K562 (cell line): ENCODE measurements around the gene STAP1. TPM values are rescaled to one million over a fixed set of nuclear protein-coding genes. Genes with fewer than 3 reads are reported as not detected.

Experiments used
- ATAC-seq: fragments of 200-7000 bp; cut with Tn5 transposase; 3 replicates; pipeline ENCODE4 v1.9.1; 2020; ENCODE audit warnings: moderate library complexity
- BruUV-seq: library from RNA; stranded (reverse); fragments of 400-500 nt; replicated peaks from 2 replicates; lab custom pipeline; 2021; lab: Mats Ljungman, UMichigan
- CTCF ChIA-PET: fragments of 300-600 bp; formaldehyde crosslinking; extraction: SDS; loops from one replicate; lab custom pipeline; 2021; ENCODE audit warnings: low intra/inter-chr PET ratio; lab: Yijun Ruan, JAX
- POLR2A ChIA-PET: fragments of 300-600, 350-650 bp; sonication (Branson Sonifier 250); formaldehyde crosslinking; extraction: SDS; loops from one replicate; lab custom pipeline; 2021; ENCODE audit warnings: antibody characterized with exemption, inconsistent platforms; lab: Yijun Ruan, JAX
- DNase-seq, 4 experiments: peaks; one replicate each; pipeline versions ENCODE4 v3.0.0 to v3.0.0-alpha.2; 2011 to 2018; ENCODE audit warnings: low spot score in 3 of 4, mixed read lengths in 3 of 4; ENCODE audit errors: extremely low read depth in 1 of 4
- FAIRE-seq: peaks from 2 replicates; lab custom pipeline; 2011; peaks lifted over from hg19 to GRCh38; lab: Jason Lieb, UNC
- H2AFZ ChIP-seq: 2 replicates; pipeline ENCODE4 v1.6.0; 2011; ENCODE audit warnings: low read depth, low read length, control low read depth, inconsistent platforms
- H3K27ac ChIP-seq: fragments of 200-600 bp; 3 replicates; pipeline ENCODE4 v1.8.0; 2011; ENCODE audit warnings: low read depth, mild to moderate bottlenecking, control low read depth, inconsistent platforms, low read length, moderate library complexity, mixed read lengths; ENCODE audit errors: extremely low read depth
- H3K27me3 ChIP-seq, 2 experiments: fragments of 300-600 bp in 1 of 2; 2 replicates in 1 of 2; 3 replicates in 1 of 2; pipeline versions ENCODE4 v1.6.0 to v1.8.0; 2011; ENCODE audit warnings: inconsistent platforms in 2 of 2, low read length in 2 of 2, mild to moderate bottlenecking in 1 of 2, mixed read lengths in 1 of 2, moderate library complexity in 1 of 2; ENCODE audit not compliant: control insufficient read depth in 2 of 2, insufficient read depth in 2 of 2
- H3K36me3 ChIP-seq: fragments of 300-600 bp; 3 replicates; pipeline ENCODE4 v1.8.0; 2011; ENCODE audit warnings: mild to moderate bottlenecking, low read length, inconsistent platforms; ENCODE audit not compliant: control insufficient read depth, insufficient read depth
- H3K4me1 ChIP-seq, 2 experiments: fragments of 200-600 bp in 1 of 2; replicated peaks in 1 of 2; 2 replicates in 1 of 2; 3 replicates in 1 of 2; pipeline versions ENCODE4 v1.5.1 to v1.8.0; 2011; ENCODE audit warnings: inconsistent platforms in 2 of 2, low read length in 2 of 2, mild to moderate bottlenecking in 1 of 2, mixed read lengths in 1 of 2, moderate library complexity in 1 of 2; ENCODE audit not compliant: control insufficient read depth in 2 of 2, insufficient read depth in 2 of 2
- H3K4me2 ChIP-seq: 2 replicates; pipeline ENCODE4 v1.6.1; 2011; ENCODE audit warnings: low read length, control low read depth, inconsistent platforms, mixed read lengths; ENCODE audit not compliant: insufficient read depth
- H3K4me3 ChIP-seq: fragments of 200-600 bp; sonication (generic), shearing (Covaris generic); 2 replicates; pipeline ENCODE4 v1.5.1; 2016; ENCODE audit warnings: control low read depth, inconsistent platforms
- H3K79me2 ChIP-seq: fragments of 200-600 bp; 3 replicates; pipeline ENCODE4 v1.8.0; 2011; ENCODE audit warnings: low read length, inconsistent platforms; ENCODE audit not compliant: control insufficient read depth, insufficient read depth
- H3K9ac ChIP-seq, 2 experiments: 2 replicates each; pipeline versions ENCODE4 v1.6.0 to v1.6.1; 2011; ENCODE audit warnings: low read depth in 2 of 2, low read length in 2 of 2, control low read depth in 1 of 2, inconsistent platforms in 1 of 2, mild to moderate bottlenecking in 1 of 2, mixed read lengths in 1 of 2; ENCODE audit not compliant: insufficient read depth in 1 of 2
- H3K9me1 ChIP-seq: one replicate; pipeline ENCODE4 v1.6.0; 2011; ENCODE audit warnings: inconsistent platforms, mild to moderate bottlenecking, low read length, moderate library complexity; ENCODE audit not compliant: control insufficient read depth, insufficient read depth
- H3K9me3 ChIP-seq: replicated peaks from 2 replicates; pipeline ENCODE4 v1.5.1; 2011; ENCODE audit warnings: low read depth, low read length, inconsistent platforms; ENCODE audit not compliant: control insufficient read depth, insufficient read depth
- H4K20me1 ChIP-seq: replicated peaks from 2 replicates; pipeline ENCODE4 v1.6.1; 2011; ENCODE audit warnings: low read length, inconsistent platforms, mixed read lengths; ENCODE audit not compliant: control insufficient read depth, insufficient read depth
- ARHGAP35 ChIP-seq: fragments of 450-650 bp; IDR thresholded peaks from 2 replicates; pipeline ENCODE4 v1.6.1; 2018; ENCODE audit not compliant: partially characterized antibody
- C11orf30 ChIP-seq: fragments of 450-650 bp; IDR thresholded peaks from 2 replicates; pipeline ENCODE4 v1.6.1; 2016; ENCODE audit warnings: low read depth, mild to moderate bottlenecking
- CCNT2 ChIP-seq: IDR thresholded peaks from 2 replicates; pipeline ENCODE4 v1.6.1; 2011; ENCODE audit warnings: borderline replicate concordance, low read depth, mild to moderate bottlenecking, moderate library complexity, mixed read lengths, low read length; ENCODE audit not compliant: insufficient read length; ENCODE audit errors: extremely low read depth
- ETV1 ChIP-seq: fragments of 450-650 bp; conservative IDR thresholded peaks from 2 replicates; pipeline ENCODE4 v1.6.1; 2016; ENCODE audit warnings: missing genetic modification characterization, control low read depth, low read depth, missing compliant biosample characterization
- GTF2F1 ChIP-seq: IDR thresholded peaks from 2 replicates; pipeline ENCODE4 v1.6.1; 2011; ENCODE audit warnings: low read depth, low read length, improper control_type of control experiment
- GTF3C2 ChIP-seq: IDR thresholded peaks from 3 replicates; pipeline ENCODE4 v1.6.1; 2011; ENCODE audit warnings: borderline replicate concordance, mild to moderate bottlenecking, moderate library complexity; ENCODE audit not compliant: insufficient read length; ENCODE audit errors: extremely low read depth
- HEY1 ChIP-seq: fragments of 250-450 bp; sonication (Bioruptor Pico); IDR thresholded peaks from 2 replicates; pipeline ENCODE4 v1.5.0; 2020; ENCODE audit warnings: mild to moderate bottlenecking, moderate library complexity, borderline replicate concordance
- MAX ChIP-seq: sonication (generic); formaldehyde crosslinking; IDR thresholded peaks from 2 replicates; pipeline ENCODE4 v1.9.0; 2022; ENCODE audit warnings: mild to moderate bottlenecking, missing genetic modification reagents
- MYC ChIP-seq, 2 experiments: fragments of 250-450 bp in 1 of 2; sonication (Bioruptor Pico) in 1 of 2; IDR thresholded peaks; 2 replicates each; pipeline versions ENCODE4 v1.5.1 to v1.6.1; 2012 to 2021; ENCODE audit warnings: low read depth in 2 of 2, borderline replicate concordance in 1 of 2, improper control_type of control experiment in 1 of 2, low read length in 1 of 2, mild to moderate bottlenecking in 1 of 2, moderate library complexity in 1 of 2
- NRF1 ChIP-seq, 2 experiments: fragments of 450-650 bp; IDR thresholded peaks in 1 of 2; conservative IDR thresholded peaks in 1 of 2; 2 replicates each; pipeline ENCODE4 v1.6.1; 2014; ENCODE audit warnings: mild to moderate bottlenecking in 2 of 2
- PCBP2 ChIP-seq: fragments of 200-400 bp; formaldehyde crosslinking; IDR thresholded peaks from 2 replicates; pipeline ENCODE4 v1.6.1; 2018; ENCODE audit warnings: low read length, low read depth, mild to moderate bottlenecking, moderate library complexity; ENCODE audit not compliant: poor library complexity, severe bottlenecking
- RBFOX2 ChIP-seq: fragments of 200-400 bp; formaldehyde crosslinking; IDR thresholded peaks from 2 replicates; pipeline ENCODE4 v1.6.1; 2017; ENCODE audit warnings: low read depth, mild to moderate bottlenecking, low read length, moderate library complexity
- SNRNP70 ChIP-seq: fragments of 200-400 bp; formaldehyde crosslinking; optimal IDR thresholded peaks from 2 replicates; pipeline ENCODE3; 2017; ENCODE audit warnings: low read depth, low read length
- WGBS: fragments of 100-300 bp; shearing (Covaris generic); methylation state at CpG from one replicate; pipeline ENCODE4 v1.1.6; 2016; ENCODE audit warnings: low coverage, mixed read lengths; ENCODE audit not compliant: insufficient coverage; ENCODE audit errors: missing lambda C conversion rate; 5-methylcytosine and 5-hydroxymethylcytosine counted together
- in situ Hi-C: fragments of 300-500 bp; cut with MboI; formaldehyde crosslinking; loops from 4 replicates; pipeline ENCODE4 v1.15.0; 2018; ENCODE audit warnings: inconsistent platforms, mixed read lengths
- intact Hi-C: fragments of 100-400 bp; cut with micrococcal nuclease; formaldehyde crosslinking; loops from 2 replicates; pipeline ENCODE4 v1.14.2; 2022
- polyA plus RNA-seq, 8 experiments: library from polyadenylated mRNA; depleted of rRNA in 4 of 8; stranded (reverse) in 5 of 8; unstranded in 3 of 8; fragments of >200 nt; fragmentation: Nextera tagmentation in 2 of 8; fragmentation: Illumina TruSeq in 1 of 8; extraction: Ambion mirVana in 2 of 8; extraction: Trizol in 1 of 8; gene quantifications; 2 replicates each; pipeline versions ENCODE4 v1.2.1 to v1.2.3, GENCODE V29; 2011 to 2014; ENCODE audit warnings: inconsistent platforms in 1 of 8, missing spikeins in 1 of 8
- total RNA-seq, 7 experiments: library from RNA; depleted of rRNA in 6 of 7; stranded (reverse); fragments of >200 nt in 6 of 7; fragmentation: Illumina TruSeq in 2 of 7; extraction: Trizol in 2 of 7; gene quantifications; 2 replicates each; pipeline versions ENCODE4 v1.2.1 to v1.2.3, GENCODE V29; 2011 to 2021; ENCODE audit warnings: low replicate concordance in 1 of 7
- TF ChIP-seq, protein P1 (sequence below): IDR thresholded peaks from 2 replicates; pipeline ENCODE4 v1.6.1; 2011; ENCODE audit not compliant: insufficient read length; ENCODE audit errors: extremely low read depth

Gene STAP1
- total and polyA plus RNA-seq, 9 of the 15 experiments (the other 6 are each of a cell fraction or from before 2014, with no cell fraction given), result 0.50 to 5.6 (median 1.4) TPM

GRCh38 chr4:67545199-67546003 lies 13.1 kb upstream of the STAP1 start, which contains the start of gene CENPC:
Gene CENPC (minus strand): TSS chr4:67545503. CDS start chr4:67545355, 148 bp downstream.
- POLR2A ChIA-PET, result interaction anchor here (0.6 to 3.9 kb wide), 10 partner anchors 9 to 175 kb away, joined by 3 to 15 read pairs (median 4); partner anchors contain the start of gene UBA6
- no TSS peak for BruUV-seq
- H2AFZ ChIP-seq, result peak within 1 kb of the TSS; percentile 94
- CTCF ChIA-PET, result no interaction called here
- H4K20me1 ChIP-seq, result no peaks in the 10 kb centered on the region
- peaks cover 33% of the 10 kb centered on the region for H3K36me3 ChIP-seq
- peak within 1 kb of the TSS; percentile 88 for H3K4me3 ChIP-seq
- no peaks in the 10 kb centered on the region for H3K27me3 ChIP-seq
- DNase-seq (peak; percentile 92 to 99 (median 94)), ATAC-seq (peak; percentile 96), FAIRE-seq (peak; percentile 95)
- intact Hi-C loops (loop anchor here (1.0 to 10.0 kb wide), 5 partner anchors 30 to 809 kb away; partner anchors contain the start of genes UBA6 and YTHDC1), in situ Hi-C loops (no loop called here)
- peaks cover 47% of the 10 kb centered on the region for H3K79me2 ChIP-seq
- H3K9ac ChIP-seq, result peak within 1 kb of the TSS; percentile 97 to 99
- peak within 1 kb of the TSS; percentile 89 for H3K4me2 ChIP-seq
- no peaks in the 10 kb centered on the region for H3K9me1 ChIP-seq
- peak within 1 kb of the TSS; percentile 97 for H3K27ac ChIP-seq
- H3K4me1 ChIP-seq, result peaks cover 0 to 14% of the 10 kb centered on the region in 2 experiments; a peak in 2 of 5 replicates
- WGBS, result 1% methylated on average over 47 of the region's 53 CpGs
- H3K9me3 ChIP-seq, result peaks cover 1% of the 10 kb centered on the region; the same call in 1 of the 2 replicates
- peak; percentile 99 for TF ChIP-seq RBFOX2
- peak; percentile 70; the same call in 1 of the 2 replicates for TF ChIP-seq MYC (IDR thresholded peaks at IDR 0.05; ENCODE audit: low read depth, low read length)
- TF ChIP-seq MYC (CRISPR knock-in tag; IDR thresholded peaks at IDR 0.05; ENCODE audit: borderline replicate concordance, low read depth), result 0 out of 2 replicates have a peak, but pooled peaks have one; percentile 31
- TF ChIP-seq GTF3C2, result no peak
- TF ChIP-seq MAX (CRISPR knock-in tag), result peak; percentile 64
- peak; percentile 39 for TF ChIP-seq C11orf30
- TF ChIP-seq SNRNP70, result no peak
- peak; percentile 29 for TF ChIP-seq CCNT2
- no peak for TF ChIP-seq PCBP2
- TF ChIP-seq, protein P1, sequence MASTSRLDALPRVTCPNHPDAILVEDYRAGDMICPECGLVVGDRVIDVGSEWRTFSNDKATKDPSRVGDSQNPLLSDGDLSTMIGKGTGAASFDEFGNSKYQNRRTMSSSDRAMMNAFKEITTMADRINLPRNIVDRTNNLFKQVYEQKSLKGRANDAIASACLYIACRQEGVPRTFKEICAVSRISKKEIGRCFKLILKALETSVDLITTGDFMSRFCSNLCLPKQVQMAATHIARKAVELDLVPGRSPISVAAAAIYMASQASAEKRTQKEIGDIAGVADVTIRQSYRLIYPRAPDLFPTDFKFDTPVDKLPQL, result peak; percentile 50
- TF ChIP-seq NRF1 (conservative IDR thresholded peaks at IDR 0.05 in 1 of 2, IDR thresholded peaks at IDR 0.05 in 1 of 2), result peak; percentile 89 to 91
- peak; percentile 69 for TF ChIP-seq ARHGAP35
- TF ChIP-seq ETV1 (tag), result peak; percentile 67
- no peak for TF ChIP-seq HEY1 (CRISPR knock-in tag)
- TF ChIP-seq GTF2F1, result peak; percentile 84; the same call in 1 of the 2 replicates
